Sigmoid colon (tissue), 7 donors: ENCODE measurements around the gene FNDC3A. TPM values are rescaled to one million over a fixed set of nuclear protein-coding genes. Genes with fewer than 3 reads are reported as not detected.

Experiments
- DNase-seq: peaks from one replicate; pipeline ENCODE4 v3.0.0-alpha.2; 2019
- H3K27ac ChIP-seq, 4 donors: fragments of 200-600 bp; sonication (generic); one replicate each; pipeline ENCODE4 v1.5.1; 2016 to 2019; ENCODE audit warnings: mild to moderate bottlenecking in 1 of 4
- H3K27me3 ChIP-seq, 3 donors: fragments of 200-600 bp; sonication (generic); one replicate each; pipeline ENCODE4 v1.5.1; 2019; ENCODE audit warnings: mild to moderate bottlenecking in 1 of 3
- H3K36me3 ChIP-seq, 4 donors: fragments of 200-600 bp; sonication (generic); one replicate each; pipeline ENCODE4 v1.5.1; 2016 to 2019
- H3K4me1 ChIP-seq, 4 donors: fragments of 200-600 bp; sonication (generic); one replicate each; pipeline ENCODE4 v1.5.1; 2017 to 2019
- H3K4me3 ChIP-seq, 4 donors: fragments of 200-600 bp; sonication (generic); one replicate each; pipeline ENCODE4 v1.5.1; 2017 to 2019; ENCODE audit warnings: mild to moderate bottlenecking in 2 of 4, moderate library complexity in 1 of 4
- H3K9me3 ChIP-seq, 4 donors: fragments of 200-600 bp in 3 of 4; sonication (generic) in 3 of 4; one replicate each; pipeline versions ENCODE4 v1.5.1 to v1.6.1; 2013 to 2019
- CTCF ChIP-seq, 4 experiments: fragments of 450-650 bp in 3 of 4; fragments of 200-600 bp in 1 of 4; IDR thresholded peaks; one replicate each; pipeline ENCODE4 v1.5.1; 2016 to 2019; ENCODE audit warnings: antibody characterized with exemption in 4 of 4, mild to moderate bottlenecking in 3 of 4, moderate library complexity in 2 of 4
- EP300 ChIP-seq, 4 donors: sonication (generic); formaldehyde crosslinking; IDR thresholded peaks; one replicate each; pipeline ENCODE4 v1.6.1; 2017; ENCODE audit warnings: antibody characterized with exemption in 4 of 4
- POLR2A ChIP-seq, 2 donors: fragments of 450-650 bp; IDR thresholded peaks; one replicate each; pipeline ENCODE4 v1.6.1; 2016; ENCODE audit warnings: antibody characterized with exemption in 2 of 2, mild to moderate bottlenecking in 2 of 2, moderate library complexity in 2 of 2
- POLR2AphosphoS5 ChIP-seq, 4 donors: sonication (generic); formaldehyde crosslinking; IDR thresholded peaks; one replicate each; pipeline ENCODE4 v1.6.1; 2017; ENCODE audit warnings: antibody characterized with exemption in 4 of 4
- WGBS, 2 donors: extraction: QIAGEN DNeasy Blood & Tissue Kit; methylation state at CpG; one replicate each; pipeline ENCODE4 v1.1.7; 2013; 5-methylcytosine and 5-hydroxymethylcytosine counted together
- intact Hi-C: fragments of 100-400 bp; cut with DNase I; formaldehyde crosslinking; loops from one replicate; pipeline ENCODE4 v1.15.1; 2023
- polyA plus RNA-seq, 3 donors: library from polyadenylated mRNA; stranded (reverse); fragments of 200-250 nt; gene quantifications; one replicate each; pipeline ENCODE4 v1.2.3, GENCODE V29; 2013
- total RNA-seq, 4 donors: library from RNA; depleted of rRNA; stranded (reverse); fragments of >200 nt; gene quantifications; one replicate each; pipeline ENCODE4 v1.1.0, GENCODE V29; 2016
- donor health status: healthy with polysubstance abuse.
- donor health status: Bipolar disorder and iron deficiency.
- donor health status: healthy.

FNDC3A gene
- total and polyA plus RNA-seq, 7 donors = 14.4 to 61.4 (median 47.8) TPM

- H3K27me3 ChIP-seq = no peaks in the 10 kb centered on the region
- 83 to 93% methylated on average over 7 of the region's 7 CpGs for WGBS, 2 donors
- no peaks in the 10 kb centered on the region for H3K36me3 ChIP-seq
- no peak overlapping the region for H3K4me3 ChIP-seq
- no peaks in the 10 kb centered on the region for H3K9me3 ChIP-seq
- TF ChIP-seq POLR2A (IDR thresholded peaks at IDR 0.05) = no peak
- no peak for TF ChIP-seq EP300 (IDR thresholded peaks at IDR 0.05)
- TF ChIP-seq POLR2AphosphoS5 (IDR thresholded peaks at IDR 0.05) = no peak
- no peak for TF ChIP-seq CTCF (IDR thresholded peaks at IDR 0.05)
- no peak overlapping the region for H3K27ac ChIP-seq
- intact Hi-C loops = loop anchor here (10.0 kb wide), 2 partner anchors 266 to 884 kb away; partner anchors contain the start of gene FNDC3A
- H3K4me1 ChIP-seq = no peaks in the 10 kb centered on the region
- no peak for DNase-seq
These were observed 265.6 kb downstream of the FNDC3A start for GRCh38 chr13:49241296-49241695.

GRCh38 chr13:49245101-49245500 lies 269.4 kb downstream of the FNDC3A start:
- no peaks in the 10 kb centered on the region for H3K27me3 ChIP-seq
- peaks cover 0 to 8% (median 0%) of the 10 kb centered on the region in 4 donors for H3K36me3 ChIP-seq
- H3K9me3 ChIP-seq = no peaks in the 10 kb centered on the region
- intact Hi-C loops = loop anchor here (5.0 to 10.0 kb wide), 3 partner anchors 192 to 880 kb away; partner anchors contain the start of gene FNDC3A
- DNase-seq = no peak
- H3K4me3 ChIP-seq = no peak overlapping the region
- no peak overlapping the region for H3K27ac ChIP-seq
- peaks cover 2 to 26% (median 19%) of the 10 kb centered on the region in 4 donors for H3K4me1 ChIP-seq
- TF ChIP-seq POLR2A (IDR thresholded peaks at IDR 0.05) (no peak), POLR2AphosphoS5 (IDR thresholded peaks at IDR 0.05) (no peak), CTCF (IDR thresholded peaks at IDR 0.05) (no peak), EP300 (IDR thresholded peaks at IDR 0.05) (no peak)

- WGBS, 2 donors = 25 to 26% methylated on average over 4 of the region's 4 CpGs
- Histone ChIP-seq H3K9me3 (no peaks in the 10 kb centered on the region), H3K4me1 (peaks cover 2 to 32% (median 23%) of the 10 kb centered on the region in 4 donors), H3K36me3 (peaks cover 0 to 14% (median 0%) of the 10 kb centered on the region in 4 donors), H3K27me3 (no peaks in the 10 kb centered on the region), H3K27ac (peak overlapping the region; percentile 88 to 93 (median 90)), H3K4me3 (peak overlapping the region; percentile 76 to 85 (median 81))
- no peak for DNase-seq
- no peak for TF ChIP-seq EP300 (IDR thresholded peaks at IDR 0.05)
- TF ChIP-seq POLR2AphosphoS5 (IDR thresholded peaks at IDR 0.05) = no peak
- no peak for TF ChIP-seq CTCF (IDR thresholded peaks at IDR 0.05)
- no peak for TF ChIP-seq POLR2A (IDR thresholded peaks at IDR 0.05)
- intact Hi-C loops = loop anchor here (5.0 to 10.0 kb wide), 3 partner anchors 190 to 878 kb away; partner anchors contain the start of gene FNDC3A
These were observed 271.3 kb downstream of the FNDC3A start for GRCh38 chr13:49246850-49247642.

- peak; percentile 99 for DNase-seq
- peaks cover 0 to 14% (median 0%) of the 10 kb centered on the region in 4 donors for H3K36me3 ChIP-seq
- peak within 1 kb of the TSS; percentile 76 to 85 (median 81) for H3K4me3 ChIP-seq
- no peaks in the 10 kb centered on the region for H3K27me3 ChIP-seq
- H3K27ac ChIP-seq = peak within 1 kb of the TSS; percentile 88 to 93 (median 90)
- H3K4me1 ChIP-seq = peaks cover 2 to 41% (median 23%) of the 10 kb centered on the region in 4 donors
- WGBS, 2 donors = 0% methylated on average over 56 of the region's 56 CpGs
- intact Hi-C loops = loop anchor here (5.0 to 10.0 kb wide), 3 partner anchors 189 to 877 kb away; partner anchors contain the start of gene FNDC3A
- peak; percentile 88 to 89 for TF ChIP-seq POLR2A (IDR thresholded peaks at IDR 0.05)
- peak in 2 of 4 donors; percentile 42 to 65 for TF ChIP-seq EP300 (IDR thresholded peaks at IDR 0.05)
- no peak for TF ChIP-seq CTCF (IDR thresholded peaks at IDR 0.05)
- peak; percentile 97 to 98 (median 97) for TF ChIP-seq POLR2AphosphoS5 (IDR thresholded peaks at IDR 0.05)
- no peaks in the 10 kb centered on the region for H3K9me3 ChIP-seq
These were observed 272.2 kb downstream of the FNDC3A start, which contains the start of gene CDADC1 for GRCh38 chr13:49247643-49248621. Gene CDADC1, plus strand, starts transcription at chr13:49247925. Its CDS starts 113 bp downstream, at chr13:49248038.
